ENCODE measurements around the gene SORCS3. TPM values are rescaled to one million over a fixed set of nuclear protein-coding genes. Genes with fewer than 3 reads are reported as not detected.

The SORCS3 gene
- total and polyA plus RNA-seq, 2 donors (not counting 1 experiment from before 2014, with no cell fraction given), result not detected

GRCh38 chr10:105280895-105281294, 639.8 kb downstream of the SORCS3 start:
- DNase-seq, result no peak
- Mint-ChIP-seq H3K27me3 (no peaks in the 10 kb centered on the region), H3K9me3 (ENCODE audit: insufficient read depth) (no peaks in the 10 kb centered on the region), H3K4me1 (no peaks in the 10 kb centered on the region), H3K27ac (no peak overlapping the region), H3K4me3 (no peak overlapping the region)
- intact Hi-C loops (cut with micrococcal nuclease), result no loop called here
- no peak overlapping the region for H3K27ac ChIP-seq (ENCODE audit: low read length in 2 of 2)
- H3K4me1 ChIP-seq (ENCODE audit: control insufficient read depth in 2 of 2, insufficient read depth in 2 of 2, low read length in 2 of 2), result no peaks in the 10 kb centered on the region
- H3K4me2 ChIP-seq (replicated peaks; ENCODE audit: low read depth, low read length, poor library complexity, severe bottlenecking), result no peak overlapping the region
- H3K4me3 ChIP-seq (ENCODE audit: control extremely low read depth in 1 of 5, extremely low read depth in 1 of 5, insufficient read depth in 1 of 5, low read depth in 2 of 5, low read length in 4 of 5), result no peak overlapping the region
- no peak for TF ChIP-seq EZH2 (IDR thresholded peaks at IDR 0.05; ENCODE audit: borderline replicate concordance, insufficient read depth, low read depth, low read length, poor library complexity, severe bottlenecking)
- TF ChIP-seq CTCF (IDR thresholded peaks at IDR 0.05), result no peak
- POLR2A ChIA-PET, result no interaction called here
- H3K27me3 ChIP-seq (replicated peaks in 1 of 4; ENCODE audit: control extremely low read depth in 1 of 4, control insufficient read depth in 3 of 4, insufficient read depth in 4 of 4, low read length in 3 of 4), result no peaks in the 10 kb centered on the region
- CTCF ChIA-PET, result no interaction called here
- H4K20me1 ChIP-seq (ENCODE audit: control insufficient read depth, insufficient read depth, low read length, poor library complexity, severe bottlenecking), result no peaks in the 10 kb centered on the region
- H3K36me3 ChIP-seq (replicated peaks in 1 of 2; ENCODE audit: control extremely low read depth in 1 of 2, control insufficient read depth in 1 of 2, extremely low read depth in 1 of 2, insufficient read depth in 2 of 2, low read length in 1 of 2), result no peaks in the 10 kb centered on the region
- no peaks in the 10 kb centered on the region for H3K79me2 ChIP-seq (ENCODE audit: control insufficient read depth, insufficient read depth, low read length)
- no CpG with 5 or more reads among the region's 1 CpG for WGBS (ENCODE audit: insufficient coverage)
- H3K9ac ChIP-seq (ENCODE audit: low read length), result no peak overlapping the region
- H3K9me3 ChIP-seq (ENCODE audit: control extremely low read depth in 1 of 3, control insufficient read depth in 2 of 3, insufficient read depth in 1 of 3, low read length in 2 of 3), result no peaks in the 10 kb centered on the region
- H2AFZ ChIP-seq (ENCODE audit: insufficient read depth, low read depth, low read length, poor library complexity, severe bottlenecking), result no peak overlapping the region
- no peak for ATAC-seq (ENCODE audit: low read depth)

GRCh38 chr10:105284476-105285215, 643.6 kb downstream of the SORCS3 start:
- intact Hi-C loops (cut with micrococcal nuclease), result no loop called here
- ATAC-seq (ENCODE audit: low read depth) (no peak), DNase-seq (no peak)
- no peaks in the 10 kb centered on the region for H3K79me2 ChIP-seq (ENCODE audit: control insufficient read depth, insufficient read depth, low read length)
- TF ChIP-seq CTCF (IDR thresholded peaks at IDR 0.05) (no peak), EZH2 (IDR thresholded peaks at IDR 0.05; ENCODE audit: borderline replicate concordance, insufficient read depth, low read depth, low read length, poor library complexity, severe bottlenecking) (no peak)
- no peaks in the 10 kb centered on the region for H3K27me3 ChIP-seq (replicated peaks in 1 of 4; ENCODE audit: control extremely low read depth in 1 of 4, control insufficient read depth in 3 of 4, insufficient read depth in 4 of 4, low read length in 3 of 4)
- H3K4me3 ChIP-seq (ENCODE audit: control extremely low read depth in 1 of 5, extremely low read depth in 1 of 5, insufficient read depth in 1 of 5, low read depth in 2 of 5, low read length in 4 of 5), result no peak overlapping the region
- no peak overlapping the region for H2AFZ ChIP-seq (ENCODE audit: insufficient read depth, low read depth, low read length, poor library complexity, severe bottlenecking)
- H3K4me2 ChIP-seq (replicated peaks; ENCODE audit: low read depth, low read length, poor library complexity, severe bottlenecking), result no peak overlapping the region
- no CpG with 5 or more reads among the region's 1 CpG for WGBS (ENCODE audit: insufficient coverage)
- no peaks in the 10 kb centered on the region for H3K36me3 ChIP-seq (replicated peaks in 1 of 2; ENCODE audit: control extremely low read depth in 1 of 2, control insufficient read depth in 1 of 2, extremely low read depth in 1 of 2, insufficient read depth in 2 of 2, low read length in 1 of 2)
- H3K27ac Mint-ChIP-seq, result no peak overlapping the region
- H3K4me1 ChIP-seq (ENCODE audit: control insufficient read depth in 2 of 2, insufficient read depth in 2 of 2, low read length in 2 of 2), result no peaks in the 10 kb centered on the region
- no peaks in the 10 kb centered on the region for H3K27me3 Mint-ChIP-seq
- no peaks in the 10 kb centered on the region for H3K9me3 Mint-ChIP-seq (ENCODE audit: insufficient read depth)
- no peaks in the 10 kb centered on the region for H3K9me3 ChIP-seq (ENCODE audit: control extremely low read depth in 1 of 3, control insufficient read depth in 2 of 3, insufficient read depth in 1 of 3, low read length in 2 of 3)
- POLR2A ChIA-PET, result no interaction called here
- H3K9ac ChIP-seq (ENCODE audit: low read length), result no peak overlapping the region
- no peak overlapping the region for H3K4me3 Mint-ChIP-seq
- no peak overlapping the region for H3K27ac ChIP-seq (ENCODE audit: low read length in 2 of 2)
- no peaks in the 10 kb centered on the region for H3K4me1 Mint-ChIP-seq
- no peaks in the 10 kb centered on the region for H4K20me1 ChIP-seq (ENCODE audit: control insufficient read depth, insufficient read depth, low read length, poor library complexity, severe bottlenecking)
- CTCF ChIA-PET, result no interaction called here

All from B cell (primary cell).